NCI-H748 (cell line): ENCODE data around the gene PPP5C.
A peak's percentile ranks its signal among the peaks of the same experiment; 100 is the strongest.
"Not testable (repeated sequence)": the region's sequence is repeated elsewhere in the genome, so short reads cannot be mapped to it uniquely, and the experiment has no call there.

ENCODE experiments used
- DNase-seq: peaks from one replicate; lab custom pipeline; 2025; ENCODE audit not compliant: unreplicated experiment; lab: John Stamatoyannopoulos, UW

The PPP5C gene

DNA sequence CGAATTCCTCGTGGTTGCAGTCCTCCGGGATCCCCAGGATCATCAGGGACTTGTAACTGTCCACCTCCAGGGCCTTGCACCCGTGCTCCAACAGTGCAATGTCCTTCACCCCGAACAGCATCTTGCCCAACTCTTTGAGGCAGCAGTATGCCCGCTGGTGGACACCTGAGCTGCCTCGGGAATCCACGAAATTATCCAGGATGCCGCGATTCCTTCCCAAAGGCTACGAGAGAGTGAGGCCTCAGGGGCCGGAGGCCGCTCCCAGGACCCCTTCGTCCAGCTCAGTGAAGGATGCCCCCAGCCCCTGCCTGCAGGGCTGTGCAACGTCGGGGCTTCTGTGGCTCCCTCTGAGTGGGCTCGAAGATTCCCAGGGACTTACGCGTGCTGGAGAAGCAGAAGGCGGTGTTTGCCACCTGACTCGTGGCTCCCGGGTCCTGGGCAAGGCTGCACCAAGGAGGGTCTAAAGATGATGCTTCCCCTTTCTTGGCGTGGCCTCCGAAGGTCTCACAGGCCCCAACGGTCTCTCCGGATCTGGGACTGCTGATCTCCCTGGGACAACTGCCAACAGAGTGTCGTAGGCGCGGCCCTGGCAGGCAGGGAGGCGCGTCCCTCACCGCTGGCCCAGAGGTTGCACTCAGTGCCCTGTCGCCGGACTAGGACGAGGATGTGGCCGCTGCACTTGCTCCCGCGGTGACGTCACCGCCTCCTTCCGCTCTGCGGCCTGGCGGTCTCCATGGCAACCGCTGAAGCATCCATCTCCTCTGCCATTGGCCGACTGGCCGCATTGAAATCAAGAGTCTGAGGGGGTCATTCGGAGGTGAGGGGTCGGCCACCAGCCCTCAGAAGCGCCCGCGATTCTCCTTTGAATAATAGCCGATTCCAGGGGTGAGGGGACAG, 81.6 kb downstream of the PPP5C start, which contains the start of gene PNMA8C:
PNMA8C (minus strand) TSS at position 698 of the 897 bp plus-strand sequence; CDS start at position 121, 577 bp downstream.
- DNase-seq: peak; percentile 97

- DNase-seq: peak; percentile 47
Observed at GRCh38 chr19:46429999-46430398, 83.1 kb downstream of the PPP5C start.

- DNase-seq: peak; percentile 28
Observed at GRCh38 chr19:46431824-46432223, 84.9 kb downstream of the PPP5C start.

DNA sequence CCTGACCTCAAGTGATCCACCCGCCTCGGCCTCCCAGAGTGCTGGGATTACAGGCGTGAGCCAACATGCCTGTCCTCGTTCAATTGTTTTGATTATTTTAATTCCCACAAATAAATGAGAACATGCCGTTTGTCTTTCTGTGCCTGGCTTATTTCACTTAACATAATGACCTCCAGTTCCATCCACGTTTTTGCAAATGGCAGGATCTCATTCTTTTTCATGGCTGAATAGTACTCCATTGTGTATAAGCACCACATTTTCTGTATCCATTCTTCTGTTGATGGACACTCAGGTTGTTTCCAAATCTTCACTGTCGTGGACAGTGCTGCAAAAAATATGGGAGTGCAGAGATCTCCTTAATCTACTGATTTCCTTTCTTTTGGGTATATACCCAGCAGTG, 86.6 kb downstream of the PPP5C start:
- not testable (repeated sequence) for DNase-seq

DNA sequence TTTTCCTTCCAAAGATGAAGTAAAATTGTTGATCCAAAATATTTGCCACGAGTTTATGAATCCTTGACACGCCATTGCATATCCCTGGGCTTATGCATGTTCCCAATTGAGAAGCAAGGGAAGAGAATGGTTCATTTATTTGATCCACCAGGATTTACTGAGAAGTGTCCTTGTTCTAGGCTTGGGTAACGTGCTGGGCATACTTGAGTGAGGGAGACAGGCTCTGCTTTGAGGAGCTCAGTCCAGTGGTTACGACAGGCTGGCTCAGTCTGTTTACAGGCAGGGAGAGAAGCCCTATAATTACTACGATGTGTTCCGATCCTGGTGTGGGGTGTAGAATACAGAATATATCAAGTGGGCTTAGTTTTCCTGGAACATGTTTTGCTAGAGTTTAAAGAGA, 88.1 kb downstream of the PPP5C start:
- no peak for DNase-seq

DNA sequence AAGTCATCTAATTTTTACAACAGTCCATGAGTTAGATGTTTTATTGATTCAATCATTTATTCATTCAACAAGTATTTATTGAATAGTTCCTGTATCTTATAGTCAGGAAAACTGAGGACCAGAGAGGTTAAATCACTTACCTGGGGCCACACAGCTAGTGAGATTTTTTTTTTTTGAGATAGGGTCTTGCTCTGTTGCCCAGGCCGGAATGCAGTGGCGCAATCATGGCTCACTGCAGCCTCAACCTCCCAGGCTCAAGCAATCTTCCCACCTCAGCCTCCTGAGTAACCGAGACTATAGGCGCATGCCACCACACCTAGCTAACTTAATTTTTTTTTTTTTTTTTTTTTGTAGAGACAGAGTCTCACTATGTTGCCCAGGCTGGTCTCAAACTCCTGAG, 88.8 kb downstream of the PPP5C start:
- DNase-seq: not testable (repeated sequence)
